HG03439 (cell line): Measurements from ENCODE around the gene HOXB4.
"Not testable (repeated sequence)": the region's sequence is repeated elsewhere in the genome, so short reads cannot be mapped to it uniquely, and the experiment has no call there.

Experiments used
- ATAC-seq: cut with Tn5 transposase; IDR thresholded peaks from one replicate; pipeline ENCODE4 v1.9.1; 2021; ENCODE audit warnings: mild to moderate bottlenecking, moderate library complexity; ENCODE audit not compliant: unreplicated experiment

Gene HOXB4

GRCh38 chr17:48535793-48536559 is 42.2 kb downstream of the HOXB4 start:
- ATAC-seq = not testable (repeated sequence)

DNA sequence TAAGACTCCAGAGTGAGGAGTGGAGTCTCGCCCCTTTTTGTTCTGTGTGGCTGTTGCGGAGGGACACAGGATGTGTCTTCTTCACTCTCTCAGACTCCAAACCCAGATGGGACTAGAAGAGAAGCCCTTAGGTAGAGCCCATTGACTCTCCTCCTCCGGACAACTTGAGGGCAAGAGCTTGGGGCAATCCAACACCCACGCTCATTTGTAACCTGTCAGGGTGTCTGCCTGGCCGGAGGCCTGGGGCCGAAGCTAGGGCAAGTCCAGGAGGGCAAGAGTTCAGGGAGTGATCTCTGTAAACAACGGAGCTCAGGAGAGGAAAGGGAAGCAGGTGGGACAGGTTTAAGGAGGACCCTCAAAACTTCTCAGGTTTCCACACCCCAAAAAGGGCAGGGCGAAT is 45.9 kb downstream of the HOXB4 start:
- ATAC-seq = no peak

DNA sequence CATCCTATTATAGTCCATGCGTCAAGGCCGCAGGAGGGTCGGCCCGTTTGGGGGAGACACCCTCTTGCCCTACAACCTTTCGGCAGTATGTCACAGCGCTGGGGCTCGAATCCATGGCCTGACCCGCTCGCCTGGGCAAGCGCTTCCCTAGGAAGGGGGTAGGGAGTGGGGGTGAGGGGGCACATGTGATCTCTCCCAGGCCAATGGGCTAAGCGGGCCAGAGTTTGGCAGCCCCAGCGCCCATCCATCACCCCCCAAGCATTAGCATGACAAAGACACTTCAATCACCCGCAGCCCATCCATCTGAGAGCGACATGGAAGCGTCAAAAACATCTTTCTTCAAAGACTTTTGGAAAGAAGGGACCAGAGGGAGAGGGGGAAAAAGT is 47.3 kb downstream of the HOXB4 start, which contains the start of gene HOXB1:
HOXB1 (minus strand) TSS at position 125 of the 386 bp plus-strand sequence; CDS start at position 18, 107 bp downstream.
- no peak for ATAC-seq

DNA sequence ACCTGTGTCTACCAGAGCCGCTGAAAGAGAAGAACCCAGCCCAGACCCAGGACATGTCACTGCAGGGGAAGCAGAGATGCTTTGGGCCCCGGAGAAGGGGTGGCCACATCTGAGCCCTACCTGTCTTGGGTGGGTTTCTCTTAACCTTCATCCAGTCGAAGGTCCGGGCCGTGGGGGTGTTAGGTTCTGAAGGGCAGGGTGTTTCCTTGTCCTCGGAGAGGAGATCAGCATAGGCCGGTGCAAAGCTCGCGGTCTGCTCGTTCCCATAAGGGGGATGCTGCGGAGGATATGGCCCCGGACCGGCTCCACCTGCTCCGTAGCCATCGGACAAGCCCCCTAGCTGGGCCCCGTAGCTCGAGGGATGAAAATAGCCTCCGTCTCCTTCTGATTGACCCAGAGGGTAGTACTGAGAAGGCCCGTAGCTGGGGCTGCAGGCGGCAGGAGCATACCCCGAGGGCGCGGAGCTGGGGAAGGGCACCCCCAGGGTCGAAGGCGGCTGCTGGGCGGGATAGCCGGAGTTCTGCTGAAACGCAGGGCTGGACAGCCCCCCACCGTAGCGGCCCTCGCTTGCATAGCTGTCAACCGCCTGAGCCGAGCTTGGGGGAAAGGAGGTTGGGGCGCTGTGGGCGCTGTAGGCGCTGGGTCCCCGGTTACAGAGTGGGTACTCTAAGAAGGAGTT is 47.8 kb downstream of the HOXB4 start:
- no peak for ATAC-seq

DNA sequence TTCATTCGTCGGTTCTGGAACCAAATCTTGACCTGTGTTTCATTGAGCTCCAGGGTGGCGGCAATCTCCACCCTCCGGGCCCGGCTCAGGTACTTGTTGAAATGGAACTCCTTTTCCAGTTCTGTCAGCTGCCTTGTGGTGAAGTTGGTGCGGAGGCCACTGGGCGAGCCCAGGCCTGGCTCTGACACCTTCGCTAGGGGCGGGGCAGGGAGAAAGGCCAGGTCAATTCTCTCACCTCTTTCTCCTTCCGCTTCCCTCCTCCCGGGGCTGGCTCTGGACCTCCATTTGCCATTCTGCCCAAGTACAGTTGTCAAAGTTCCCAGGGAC is 48.5 kb downstream of the HOXB4 start:
- ATAC-seq = no peak

DNA sequence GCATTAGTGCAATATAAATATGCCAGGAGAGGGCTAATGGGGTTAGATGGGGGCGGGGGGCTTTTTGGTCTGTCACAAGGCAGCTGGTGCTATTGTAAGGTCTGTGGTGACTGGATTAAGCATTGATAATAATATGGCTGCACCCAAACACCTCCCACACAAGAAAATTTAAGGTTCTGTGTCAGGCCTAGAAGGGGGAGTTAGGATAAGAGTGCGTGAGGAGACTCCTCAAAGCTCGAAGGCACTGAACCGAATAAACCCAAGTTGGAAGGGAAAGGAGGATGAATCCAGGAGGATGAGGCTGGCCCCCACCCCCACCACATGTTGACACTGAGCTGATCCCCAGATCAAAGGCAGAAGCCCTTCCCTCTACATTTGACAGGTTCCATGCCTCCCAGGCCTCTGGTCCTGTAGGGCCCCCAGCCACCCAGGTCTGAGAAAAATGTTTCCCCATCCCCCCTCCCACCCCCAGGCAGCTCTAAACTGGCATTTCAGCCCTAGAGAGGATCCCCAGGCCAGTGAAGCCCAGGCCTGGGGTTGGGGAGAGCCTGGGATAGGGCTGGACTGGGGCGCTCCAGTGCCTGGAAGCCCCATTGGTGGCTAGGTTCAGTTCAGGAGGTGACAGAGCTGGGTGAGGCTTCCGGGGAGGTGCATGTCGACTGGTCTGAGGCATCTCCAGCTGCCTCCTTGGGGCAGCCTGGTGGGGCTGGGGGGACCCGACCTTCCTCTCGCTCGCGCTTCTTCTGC is 49.0 kb downstream of the HOXB4 start:
- no peak for ATAC-seq

DNA sequence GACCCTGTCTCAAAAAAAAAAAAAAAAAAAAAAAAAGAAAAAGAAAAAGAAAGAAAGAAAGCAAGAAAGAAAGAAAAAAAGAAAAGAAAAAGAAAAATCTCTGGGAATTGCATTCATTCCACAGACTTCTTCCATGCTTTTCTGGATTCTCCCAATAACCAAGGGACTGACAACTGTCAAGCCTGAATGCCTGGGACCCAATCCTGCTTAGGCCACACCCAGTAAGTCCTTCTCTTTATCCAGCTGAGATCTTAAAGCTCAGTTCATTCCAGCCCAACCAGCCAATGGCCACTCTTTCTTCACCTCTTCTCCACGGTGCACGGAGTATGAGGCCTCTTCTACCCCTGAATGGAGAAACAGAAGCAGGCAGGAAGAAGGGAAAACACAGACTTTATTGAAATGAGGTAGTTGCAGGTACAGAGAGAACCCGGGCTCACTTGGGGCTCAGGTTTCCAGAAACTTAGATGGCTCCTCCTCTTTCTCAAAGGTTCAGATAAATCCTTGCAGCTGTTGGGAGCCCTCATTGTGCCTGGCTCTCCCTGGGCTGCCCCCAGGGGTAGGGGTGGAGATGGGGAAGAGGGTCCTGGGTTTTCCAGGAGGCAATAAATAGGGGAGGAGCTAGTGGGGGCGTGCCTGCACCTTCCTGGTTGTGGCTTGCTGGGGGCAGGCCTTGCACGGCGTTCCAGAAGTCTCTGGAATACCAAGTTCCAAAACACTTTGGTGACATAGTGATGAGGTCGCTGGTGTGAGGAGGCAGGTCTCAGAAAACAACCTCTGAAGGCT is 49.8 kb downstream of the HOXB4 start:
- no peak for ATAC-seq

DNA sequence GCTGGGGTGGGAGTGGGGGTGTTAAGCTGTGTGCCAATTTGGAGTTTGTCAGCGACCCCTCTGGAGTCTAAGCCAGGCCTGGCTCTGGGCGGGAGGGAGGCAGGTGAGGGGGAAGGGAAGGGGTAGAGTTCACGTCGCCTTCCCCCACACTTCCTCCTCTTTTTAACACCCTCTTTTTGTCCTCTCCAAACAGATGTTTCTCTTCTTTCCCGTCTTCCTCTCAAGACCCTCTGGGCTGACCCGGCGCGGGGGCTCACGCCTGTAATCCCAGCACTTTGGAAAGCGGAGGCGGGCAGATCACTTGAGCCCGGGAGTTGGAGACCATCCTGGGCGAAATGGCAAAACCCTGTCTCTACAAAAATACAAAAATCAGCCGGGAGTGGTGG is 50.6 kb downstream of the HOXB4 start:
- no peak for ATAC-seq

DNA sequence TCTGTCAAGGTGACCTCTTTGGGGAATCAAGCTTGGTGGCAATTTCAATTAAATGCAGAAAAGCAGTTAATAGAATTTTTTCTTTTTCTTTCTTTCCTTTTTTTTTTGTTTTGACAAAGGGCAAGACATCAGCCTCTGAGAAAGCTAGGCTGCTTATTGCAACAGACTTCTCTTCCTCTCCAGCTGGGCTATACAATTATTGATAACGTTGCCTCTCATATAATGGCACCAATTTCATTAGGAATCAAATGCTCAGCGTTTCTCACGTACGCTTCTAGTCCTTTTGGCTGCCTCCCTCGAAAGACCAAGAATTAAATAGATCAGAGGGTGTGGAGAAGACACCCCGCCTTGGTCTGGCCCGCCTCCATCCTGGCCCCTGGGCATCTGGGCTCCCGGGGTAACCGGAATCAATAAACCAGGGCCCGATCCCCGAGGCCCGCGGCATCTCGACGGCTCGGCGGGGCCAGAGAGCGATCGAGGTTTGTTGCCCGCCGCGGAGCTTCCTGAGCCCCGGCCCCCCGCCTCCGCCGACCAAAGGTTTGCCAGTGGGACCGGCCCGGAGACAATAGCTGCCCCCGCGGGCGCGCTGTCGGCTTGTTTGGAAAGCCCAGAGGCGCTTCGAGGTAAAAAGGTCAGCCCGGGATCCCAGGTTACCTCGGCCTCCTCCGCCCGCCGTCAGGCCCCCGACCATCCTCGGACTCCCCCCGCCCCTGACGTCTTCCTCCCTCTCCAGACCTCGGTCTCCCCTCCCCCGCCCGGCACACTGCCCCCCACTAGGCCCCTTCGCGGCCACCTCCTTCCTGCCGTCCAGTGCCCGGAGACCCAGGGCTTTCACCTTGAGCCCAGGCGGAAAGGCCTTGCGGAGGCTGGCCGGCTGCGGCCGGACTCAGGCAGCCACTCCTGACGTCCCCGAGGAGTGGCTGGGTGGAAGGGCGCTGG is 51.3 kb downstream of the HOXB4 start:
- no peak for ATAC-seq
